COR-L47 (cell line): ENCODE results near the gene SCYGR6.
"Not testable (repeated sequence)": the region's sequence is repeated elsewhere in the genome, so short reads cannot be mapped to it uniquely, and the experiment has no call there.

ENCODE experiments used
- DNase-seq: peaks from one replicate; lab custom pipeline; 2025; lab: John Stamatoyannopoulos, UW

Gene SCYGR6, protein sequence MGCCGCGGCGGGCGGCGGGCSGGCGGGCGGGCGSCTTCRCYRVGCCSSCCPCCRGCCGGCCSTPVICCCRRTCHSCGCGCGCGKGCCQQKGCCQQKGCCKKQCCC

DNA sequence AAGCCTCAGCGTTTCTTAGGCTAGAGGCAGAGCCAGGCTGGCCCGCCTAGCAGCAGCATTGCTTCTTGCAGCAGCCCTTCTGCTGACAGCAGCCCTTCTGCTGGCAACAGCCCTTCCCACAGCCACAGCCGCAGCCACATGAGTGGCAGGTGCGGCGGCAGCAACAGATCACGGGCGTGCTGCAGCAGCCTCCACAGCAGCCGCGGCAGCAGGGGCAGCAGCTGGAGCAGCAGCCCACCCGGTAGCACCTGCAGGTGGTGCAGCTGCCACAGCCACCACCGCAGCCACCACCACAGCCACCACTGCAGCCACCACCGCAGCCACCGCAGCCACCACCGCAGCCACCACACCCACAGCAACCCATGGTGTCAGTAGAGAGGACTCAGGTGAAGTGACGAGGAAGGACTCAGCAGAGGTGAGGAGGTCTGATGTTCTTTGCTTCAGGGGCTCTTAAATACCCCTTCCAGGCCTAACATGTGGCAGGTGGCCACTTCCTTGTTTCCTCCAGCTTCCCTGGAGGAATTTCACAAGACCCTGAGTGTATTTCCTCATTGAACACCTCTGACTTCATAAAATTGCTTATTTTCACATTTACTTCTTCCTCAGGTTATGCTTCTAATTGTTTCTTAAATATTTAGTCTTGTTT lies at the start of gene SCYGR6:
Gene SCYGR6 (minus strand): TSS at position 364 of the 646 bp plus-strand sequence. CDS start 0 bp downstream, at position 364.
- DNase-seq = no peak

DNA sequence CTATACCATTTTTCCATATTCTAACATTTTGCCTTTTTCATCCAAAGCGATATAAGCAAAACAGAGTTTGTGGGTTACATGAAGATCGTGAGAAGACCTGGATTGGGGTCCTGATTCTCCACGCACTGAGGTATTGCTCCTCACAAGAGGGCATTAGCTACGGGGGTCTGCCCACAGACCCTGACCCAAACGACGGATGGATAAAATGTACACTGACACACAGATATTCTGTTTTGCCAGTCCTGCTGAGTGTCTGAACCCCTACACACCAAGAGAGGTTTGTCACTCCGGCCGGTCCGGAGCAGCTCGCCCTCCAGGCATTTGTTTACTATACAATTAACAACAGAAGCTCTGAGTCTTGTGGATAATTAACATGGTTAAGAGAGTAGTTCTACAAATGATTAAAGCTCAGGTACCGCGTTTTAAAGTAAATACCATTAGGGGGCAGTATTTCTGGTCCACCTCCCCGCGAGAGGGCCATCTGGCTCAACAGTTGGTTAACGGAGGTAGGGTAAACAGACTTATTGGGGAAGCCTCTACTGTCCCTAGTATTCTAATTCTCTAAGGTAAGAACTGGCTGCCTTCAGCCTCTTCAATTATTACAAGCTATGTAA lies 49.6 kb upstream of the SCYGR6 start:
- DNase-seq = no peak

DNA sequence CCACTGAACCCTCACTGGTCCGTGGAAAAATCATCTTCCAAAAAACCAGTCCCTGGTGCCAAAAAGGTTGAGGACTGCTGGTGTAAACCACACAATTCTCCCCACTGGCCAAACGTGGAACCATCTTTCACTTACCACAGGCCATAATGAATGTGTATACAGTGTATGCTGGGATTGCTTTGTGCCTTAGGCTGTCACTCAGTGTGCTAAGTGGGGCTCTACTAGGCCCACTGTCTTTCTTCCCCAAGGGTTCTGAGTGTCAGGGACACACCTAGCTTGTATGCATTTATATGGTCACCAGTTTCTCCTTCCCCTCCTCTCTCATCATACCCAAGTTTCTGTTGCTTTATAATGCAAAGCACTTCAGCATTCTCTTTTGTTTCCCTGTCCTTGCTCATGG lies 48.4 kb upstream of the SCYGR6 start:
- no peak for DNase-seq

DNA sequence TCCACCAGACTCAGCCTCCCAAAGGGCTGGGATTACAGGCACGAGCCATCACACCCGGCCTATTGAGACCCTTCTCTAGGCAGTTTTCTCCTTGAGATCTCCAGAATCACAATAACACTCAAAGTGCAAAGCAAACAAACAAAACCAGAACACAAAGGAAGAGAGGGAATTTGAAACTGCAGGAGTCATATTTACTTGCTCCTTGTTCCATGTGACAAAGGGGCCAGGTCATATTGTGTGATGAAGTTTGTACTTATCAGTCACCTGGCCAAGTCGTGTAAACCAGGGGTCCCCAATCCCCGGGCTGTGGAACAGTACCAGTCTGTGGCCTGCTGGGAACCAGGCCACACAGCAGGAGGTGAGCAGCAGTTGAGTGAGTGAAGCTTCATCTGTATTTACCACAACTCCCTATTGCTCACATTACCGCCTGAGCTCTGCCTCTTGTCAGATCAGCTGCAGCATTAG lies 47.7 kb upstream of the SCYGR6 start:
- no peak for DNase-seq

DNA sequence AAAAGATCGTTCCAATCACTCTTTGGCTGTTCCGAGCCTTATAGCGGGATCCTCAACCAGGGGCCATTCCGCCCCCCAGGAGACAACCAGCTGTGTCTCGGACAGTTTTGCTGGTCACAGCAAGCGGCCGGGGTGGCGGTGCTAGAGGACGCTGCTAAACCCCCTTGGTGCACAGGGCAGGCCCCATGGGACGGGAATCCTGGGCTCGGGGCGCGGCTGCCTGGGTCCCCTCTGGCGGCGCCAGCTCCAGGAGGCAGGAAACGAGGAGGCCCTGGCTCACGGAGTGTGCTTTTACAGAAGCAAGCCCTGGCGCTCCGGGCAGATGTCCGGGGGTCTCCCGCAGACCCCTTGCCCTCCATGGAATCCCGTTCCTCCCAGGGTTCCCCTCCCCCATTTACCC lies 43.3 kb upstream of the SCYGR6 start:
- DNase-seq = no peak

DNA sequence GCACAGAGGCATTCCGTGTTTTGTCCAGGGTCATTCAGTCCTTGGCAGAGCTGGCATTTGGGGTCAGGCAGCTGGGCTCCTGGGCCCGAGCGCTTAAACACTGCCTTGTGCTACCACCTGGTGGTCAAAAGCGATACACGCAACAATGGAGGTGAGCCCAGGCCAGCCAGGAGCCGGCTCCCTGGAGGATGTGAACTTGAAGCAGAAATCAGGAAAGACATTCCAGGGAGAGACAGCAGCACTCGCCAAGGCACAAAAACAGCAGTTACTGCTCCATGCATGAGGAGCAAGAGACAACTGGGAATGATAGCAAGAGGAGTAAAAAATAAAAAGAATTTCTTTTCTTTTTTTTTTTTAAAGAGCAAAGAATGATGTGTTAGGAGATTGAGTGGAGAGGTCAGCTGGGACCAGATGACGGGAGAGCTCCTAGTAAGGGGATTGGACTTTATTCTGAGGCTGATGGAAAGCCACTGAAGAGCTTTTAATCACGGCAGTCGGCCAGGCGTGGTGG lies 41.9 kb upstream of the SCYGR6 start:
- peak; percentile 18 for DNase-seq

DNA sequence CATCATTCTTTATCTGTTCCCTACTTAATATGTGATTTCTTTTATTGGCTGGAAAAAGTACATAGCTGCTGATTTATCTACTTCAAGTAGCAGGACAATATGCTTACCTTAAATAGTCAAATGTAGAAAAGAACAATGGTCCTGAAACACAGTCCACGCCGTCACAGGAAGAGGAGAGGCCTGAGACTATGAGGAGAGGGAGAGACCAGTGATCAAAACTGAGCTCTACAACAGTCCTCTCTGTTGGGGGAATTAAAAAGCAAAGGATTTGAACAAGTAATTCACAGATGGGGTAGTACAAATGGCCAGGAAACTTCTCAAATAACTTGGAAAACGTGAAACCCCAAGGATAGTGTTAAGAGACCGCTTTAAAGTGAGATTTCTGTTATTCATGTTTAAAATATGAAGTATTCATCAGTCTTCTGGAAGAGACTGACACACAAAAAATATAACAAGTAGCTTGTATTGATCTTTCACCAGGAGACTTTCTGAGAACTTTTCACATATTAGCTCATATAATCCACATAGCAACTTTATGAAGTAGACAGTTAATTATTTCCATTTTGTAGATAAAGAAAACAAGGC lies 41.3 kb upstream of the SCYGR6 start:
- DNase-seq = no peak

DNA sequence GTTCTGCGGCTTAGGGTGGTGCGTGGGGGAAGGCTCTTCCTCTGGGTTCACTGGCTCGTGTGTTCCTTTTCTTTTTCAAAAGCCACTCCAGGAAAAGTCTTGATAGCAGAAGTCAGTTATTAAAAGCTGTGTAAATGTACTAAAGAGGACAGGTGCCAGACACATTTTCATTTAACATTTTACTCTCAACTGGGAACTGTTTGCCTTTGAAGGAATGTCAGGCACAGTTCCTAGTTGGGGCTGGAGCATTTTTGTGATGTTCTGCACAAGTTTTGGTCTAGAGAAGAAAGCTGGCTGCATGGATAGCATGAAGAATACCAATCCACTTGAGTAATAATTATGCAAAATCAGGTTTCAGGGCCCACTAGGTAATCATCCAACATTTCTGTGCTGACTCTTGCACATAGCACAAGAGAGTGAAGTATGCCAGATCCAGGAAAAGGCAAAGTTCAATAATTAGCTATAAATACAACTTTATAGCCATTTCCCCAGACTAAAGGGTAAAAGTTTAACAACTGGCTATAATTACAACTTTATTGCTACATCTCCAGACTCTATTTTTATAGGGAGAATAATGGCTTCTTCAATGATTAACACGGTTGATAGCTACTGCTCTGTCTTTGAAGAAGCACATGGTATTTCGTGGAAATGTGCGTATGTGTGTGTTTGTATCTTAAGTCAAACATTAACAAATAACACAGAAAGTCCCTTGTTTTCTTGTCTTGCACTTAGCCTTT lies 37.4 kb upstream of the SCYGR6 start:
- no peak for DNase-seq

DNA sequence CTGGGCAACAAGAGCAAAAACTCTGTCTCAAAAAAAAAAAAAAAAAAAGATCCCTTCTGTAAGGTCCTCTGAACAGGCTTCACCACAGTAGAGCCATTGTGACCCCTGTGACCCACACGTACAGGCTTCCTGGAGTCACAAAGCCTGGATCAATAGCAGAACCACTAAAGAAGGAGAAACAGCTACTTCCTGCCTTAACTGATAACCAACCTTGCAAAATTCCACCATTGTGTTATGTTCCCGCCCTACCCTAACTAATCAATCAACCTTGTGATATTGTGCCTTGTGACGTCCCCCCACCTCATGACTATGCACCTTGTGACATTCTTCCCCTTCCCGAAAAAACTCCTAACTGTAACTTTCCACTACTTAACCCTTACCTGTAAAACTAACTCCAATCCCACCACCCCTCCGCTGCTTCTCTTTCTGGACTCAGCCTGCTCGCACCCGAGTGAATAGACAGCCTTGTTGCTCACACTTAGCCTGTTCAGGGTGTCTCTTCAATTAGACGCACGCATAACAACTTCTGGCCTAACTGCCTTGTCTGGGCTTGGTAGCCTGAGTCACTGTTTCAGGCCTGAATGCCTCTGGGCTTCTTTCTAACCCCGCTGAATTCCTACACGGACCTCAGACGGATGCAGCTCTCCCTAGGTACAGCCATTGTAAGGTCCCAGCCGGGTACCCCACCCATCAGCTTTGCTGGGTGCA lies 35.0 kb upstream of the SCYGR6 start:
- DNase-seq = no peak

DNA sequence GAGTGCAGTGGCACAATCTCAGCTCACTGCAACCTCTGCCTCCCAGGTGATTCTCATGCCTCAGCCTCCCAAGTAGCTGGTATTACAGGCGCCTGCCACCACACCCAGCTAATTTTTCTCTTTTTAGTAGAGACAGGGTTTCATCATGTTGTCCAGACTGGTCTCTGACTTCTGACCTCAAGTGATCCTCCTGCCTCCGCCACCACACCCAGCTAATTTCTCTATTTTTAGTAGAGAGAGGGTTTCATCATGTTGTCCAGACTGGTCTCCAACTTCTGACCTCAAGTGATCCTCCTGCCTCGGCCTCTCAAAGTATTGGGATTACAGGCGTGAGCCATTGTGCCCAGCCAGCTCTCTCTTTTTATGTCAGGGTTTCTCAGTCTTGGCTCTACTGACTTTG lies 31.7 kb upstream of the SCYGR6 start:
- DNase-seq = not testable (repeated sequence)

DNA sequence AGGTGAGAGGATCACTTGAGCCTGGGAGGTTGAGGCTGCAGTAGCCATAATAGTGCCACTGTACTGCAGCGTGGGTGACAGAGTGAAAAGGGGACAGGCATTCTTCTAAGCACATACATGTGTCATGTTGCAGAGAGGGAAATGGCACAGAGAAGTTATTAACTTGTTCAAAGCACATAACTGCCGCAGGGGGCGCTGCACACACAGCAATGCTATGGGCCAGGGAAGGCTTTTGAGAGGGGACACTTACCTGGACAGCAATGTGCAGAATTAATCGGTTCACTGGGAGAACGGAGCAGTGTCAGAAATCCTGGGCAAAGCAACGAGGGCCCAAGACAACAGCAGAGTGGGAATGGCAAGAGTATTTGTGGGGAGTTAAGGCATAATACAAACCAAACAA lies 23.5 kb upstream of the SCYGR6 start:
- no peak for DNase-seq

DNA sequence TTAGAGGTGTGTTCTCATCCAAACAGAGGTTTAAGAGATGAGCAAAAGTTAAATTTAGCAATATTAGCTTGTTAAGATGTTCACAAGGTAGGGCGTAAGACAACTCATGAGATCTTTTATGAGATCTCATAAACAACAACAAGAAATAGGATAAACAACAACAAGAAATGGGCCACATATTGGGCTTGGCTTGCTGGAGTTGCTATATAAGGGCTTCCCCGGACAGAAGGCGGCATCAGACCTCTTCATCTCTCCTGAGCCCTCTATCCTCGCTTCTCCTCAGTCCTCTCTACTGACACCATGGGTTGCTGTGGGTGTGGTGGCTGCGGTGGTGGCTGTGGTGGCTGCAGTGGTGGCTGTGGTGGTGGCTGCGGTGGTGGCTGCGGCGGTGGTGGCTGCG lies 21.0 kb upstream of the SCYGR6 start, which contains the start of gene SCYGR8:
Gene SCYGR8 (plus strand): TSS at position 301 of the 400 bp plus-strand sequence. CDS start 0 bp downstream, at position 301.
- DNase-seq = no peak

DNA sequence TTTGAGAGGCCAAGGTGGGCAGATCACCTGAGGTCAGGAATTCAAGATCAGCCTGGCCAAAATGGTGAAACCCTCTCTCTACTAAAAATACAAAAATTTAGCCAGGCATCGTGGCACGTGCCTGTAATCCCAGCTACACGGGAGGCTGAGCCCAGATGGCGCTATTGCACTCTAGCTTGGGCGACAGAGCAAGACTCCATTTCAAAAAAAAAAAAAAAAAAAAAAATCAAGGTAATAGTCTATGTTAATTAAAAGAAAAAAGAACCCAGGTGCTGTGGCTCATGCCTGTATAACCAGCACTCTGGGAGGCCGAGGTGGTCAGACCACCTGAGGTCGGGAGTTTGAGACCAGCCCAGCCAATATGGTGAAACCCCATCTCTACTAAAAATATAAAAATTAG lies 16.1 kb upstream of the SCYGR6 start:
- not testable (repeated sequence) for DNase-seq

DNA sequence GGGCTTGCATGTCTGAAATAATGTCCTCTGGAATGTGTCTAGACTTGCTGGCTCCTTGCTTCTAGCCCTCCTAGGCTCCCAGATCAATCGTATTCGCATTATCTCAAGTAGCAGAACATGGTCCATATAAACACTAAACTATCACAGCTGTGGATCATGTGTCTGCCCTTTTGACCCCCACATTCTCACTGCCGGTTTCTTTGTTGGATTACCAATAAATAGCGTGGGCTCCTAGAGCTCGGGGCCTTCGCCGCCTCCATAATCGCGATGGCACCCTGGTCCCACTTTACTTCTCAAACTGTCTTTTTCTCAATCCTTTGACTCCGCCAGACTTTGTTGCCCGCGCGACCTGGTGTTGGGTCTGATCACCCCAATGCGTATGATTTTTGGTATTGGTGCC lies 14.8 kb upstream of the SCYGR6 start:
- DNase-seq = no peak

DNA sequence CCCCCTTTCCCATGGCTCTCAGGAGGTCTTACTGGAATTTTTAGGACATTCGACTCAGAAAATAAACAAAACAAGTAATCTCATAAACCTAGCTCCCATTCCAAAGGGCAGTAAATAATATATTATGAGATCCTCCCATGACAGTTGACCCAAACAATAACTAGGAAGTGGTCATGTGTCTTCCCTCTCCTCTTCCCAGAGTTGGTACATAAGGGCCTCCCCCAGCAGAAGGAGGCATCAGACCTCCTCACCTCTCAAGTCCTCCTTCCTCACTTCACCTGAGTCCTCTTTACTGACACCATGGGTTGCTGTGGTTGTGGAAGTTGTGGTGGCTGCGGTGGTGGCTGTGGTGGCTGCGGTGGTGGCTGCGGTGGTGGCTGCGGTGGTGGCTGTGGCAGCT lies 3.5 kb upstream of the SCYGR6 start, which contains the start of gene SCYGR7:
Gene SCYGR7 (plus strand): TSS at position 301 of the 400 bp plus-strand sequence. CDS start 0 bp downstream, at position 301.
- DNase-seq = no peak

DNA sequence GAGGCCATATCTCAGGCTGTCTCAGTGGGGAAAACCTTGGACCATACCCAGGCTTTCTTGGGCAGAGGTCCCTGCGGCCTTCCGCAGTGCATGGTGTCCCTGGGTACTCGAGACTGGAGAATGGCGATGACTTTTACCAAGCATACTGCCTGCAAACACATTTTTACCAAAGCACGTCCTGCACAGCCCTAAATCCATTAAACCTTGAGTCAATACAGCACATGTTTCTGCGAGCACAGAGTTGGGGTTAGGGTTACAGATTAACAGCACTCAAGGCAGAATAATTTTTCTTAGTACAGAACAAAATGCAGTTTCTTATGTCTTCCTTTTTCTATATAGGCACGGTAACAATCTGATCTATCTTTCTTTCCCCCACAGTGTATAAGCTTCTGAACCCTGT lies 1.7 kb downstream of the SCYGR6 start:
- not testable (repeated sequence) for DNase-seq

DNA sequence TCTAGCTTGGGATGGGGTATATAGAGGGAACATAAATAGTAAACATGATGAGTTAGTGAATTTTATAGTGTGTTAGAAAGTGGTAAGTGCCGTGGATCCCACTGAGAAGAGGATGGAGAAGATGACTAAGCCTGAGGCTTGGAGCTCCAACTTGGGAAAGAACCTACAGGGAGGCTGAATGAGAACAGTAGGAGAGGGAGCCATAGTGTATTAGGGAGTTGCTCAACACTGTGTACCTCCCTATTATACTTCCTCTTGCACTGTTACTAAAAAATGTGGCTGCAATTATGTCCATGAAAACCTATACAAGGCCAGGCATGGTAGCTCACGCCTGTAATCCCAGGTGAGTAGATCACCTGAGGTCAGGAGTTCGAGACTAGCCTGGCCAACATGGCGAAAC lies 3.9 kb downstream of the SCYGR6 start:
- DNase-seq = no peak

DNA sequence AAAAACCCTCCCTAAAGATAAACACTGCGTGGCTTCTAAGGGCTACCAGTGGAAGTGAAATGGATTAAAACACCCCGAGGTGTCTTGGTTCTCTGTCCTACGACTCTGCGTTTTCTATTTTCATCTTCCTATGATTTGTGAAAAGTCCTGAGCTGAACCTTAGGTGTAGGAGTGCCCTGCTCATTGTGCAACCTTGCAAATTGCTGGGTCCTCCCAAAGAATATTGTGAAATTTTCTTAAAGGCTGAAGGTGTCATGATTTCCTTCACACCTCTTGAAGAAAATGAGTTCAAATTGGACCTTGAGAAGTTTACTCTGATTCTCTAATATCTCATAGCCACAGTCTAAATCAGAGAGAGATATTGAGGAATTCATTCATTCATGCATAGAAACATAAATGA lies 4.9 kb downstream of the SCYGR6 start:
- no peak for DNase-seq

DNA sequence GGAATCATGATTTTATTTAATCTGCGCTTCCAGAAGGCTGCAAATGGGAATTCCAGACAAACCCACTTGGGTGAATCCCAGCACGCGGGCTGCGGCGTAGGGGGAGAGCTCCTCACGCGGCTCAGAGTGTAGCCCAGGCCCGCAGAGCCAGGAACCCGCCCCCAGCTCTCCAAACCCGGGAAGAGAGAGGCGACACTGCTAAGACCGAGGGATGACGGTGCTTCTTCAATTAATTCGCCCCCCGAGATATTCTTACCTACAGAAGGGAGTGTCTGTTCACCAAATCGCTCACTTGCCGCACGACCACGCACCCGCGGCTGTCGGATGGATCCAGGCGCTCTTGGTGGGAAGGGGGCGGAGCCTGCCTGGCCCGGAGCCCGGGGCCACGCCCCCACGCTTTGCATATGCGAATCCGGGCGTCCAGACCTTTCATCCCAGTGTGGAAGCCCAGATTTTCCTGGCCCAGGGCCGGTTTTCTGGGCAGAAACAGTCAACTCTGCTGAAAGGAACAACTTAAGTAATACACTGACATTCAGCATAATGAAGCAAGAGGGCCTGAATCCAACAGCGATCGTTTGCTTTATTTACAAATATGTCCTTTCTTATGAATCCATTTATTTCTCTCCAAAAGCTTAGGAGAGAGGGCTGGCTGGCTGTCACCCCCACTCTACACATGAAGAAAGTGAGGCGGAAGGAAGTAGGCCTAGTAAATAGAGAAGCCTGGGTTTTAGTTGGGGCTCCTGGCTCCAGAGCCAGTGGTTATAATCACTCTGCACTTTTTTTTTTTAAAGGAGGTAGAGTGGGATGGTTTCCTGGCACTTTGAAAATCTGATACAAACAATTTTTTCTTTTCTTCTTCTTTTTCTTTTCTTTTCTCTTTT lies 6.6 kb downstream of the SCYGR6 start, which contains the start of gene SLC19A3:
Gene SLC19A3 (minus strand): TSS at position 342 of the 881 bp plus-strand sequence. CDS start 15,710 bp downstream, outside the sequence.
- DNase-seq = peak; percentile 8

DNA sequence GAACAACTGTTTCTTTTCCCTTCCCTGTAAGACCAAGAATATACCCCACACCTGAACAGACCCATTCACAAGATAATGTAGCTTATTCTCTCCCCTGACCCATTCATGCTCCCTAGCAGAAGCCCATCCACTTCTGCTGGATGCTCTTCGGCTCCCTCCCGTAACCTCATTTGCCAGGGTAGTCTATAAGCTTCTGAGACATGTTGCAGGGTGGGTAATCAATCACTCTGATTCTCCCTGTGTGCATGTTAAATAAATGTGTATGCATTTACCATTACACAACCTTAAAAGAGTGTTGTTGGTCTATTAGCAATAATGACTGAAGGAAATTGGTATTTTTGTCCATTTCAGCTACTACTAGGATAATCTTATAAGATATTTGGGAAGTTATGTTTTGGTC lies 8.1 kb downstream of the SCYGR6 start:
- no peak for DNase-seq
